Gastrocnemius medialis (tissue), 4 donors: ENCODE data around the gene RASSF8.

Source experiments
- CTCF ChIP-seq, 5 experiments: fragments of 450-650 bp in 3 of 5; fragments of 200-600 bp in 2 of 5; sonication (generic) in 2 of 5; IDR thresholded peaks in 4 of 5; conservative IDR thresholded peaks in 1 of 5; 1 replicate in 4 of 5; 2 replicates in 1 of 5; pipeline ENCODE4 v1.5.1; 2016 to 2019; ENCODE audit warnings: antibody characterized with exemption in 5 of 5, mild to moderate bottlenecking in 3 of 5, moderate library complexity in 3 of 5
- POLR2A ChIP-seq, 2 donors: fragments of 450-650 bp; IDR thresholded peaks; one replicate each; pipeline ENCODE4 v1.6.1; 2017; ENCODE audit warnings: antibody characterized with exemption in 2 of 2, mild to moderate bottlenecking in 2 of 2, moderate library complexity in 2 of 2

- TF ChIP-seq POLR2A (IDR thresholded peaks at IDR 0.05) (no peak), CTCF (IDR thresholded peaks at IDR 0.05 in 4 of 5, conservative IDR thresholded peaks at IDR 0.05 in 1 of 5) (no peak)
These were observed 25.5 kb upstream of the RASSF8 start for GRCh38 chr12:25932971-25933370.
